CD4-positive, alpha-beta T cell treated with Interleukin-17A for 1 hour (primary cell): Measurements from ENCODE around the gene SLC15A3.

Experiments used
- DNase-seq: peaks from one replicate; pipeline ENCODE4 v3.0.0-alpha.2; 2020

The SLC15A3 gene

GRCh38 chr11:60944490-60945294 is 7.3 kb downstream of the SLC15A3 start:
- DNase-seq: peak; percentile 14

DNA sequence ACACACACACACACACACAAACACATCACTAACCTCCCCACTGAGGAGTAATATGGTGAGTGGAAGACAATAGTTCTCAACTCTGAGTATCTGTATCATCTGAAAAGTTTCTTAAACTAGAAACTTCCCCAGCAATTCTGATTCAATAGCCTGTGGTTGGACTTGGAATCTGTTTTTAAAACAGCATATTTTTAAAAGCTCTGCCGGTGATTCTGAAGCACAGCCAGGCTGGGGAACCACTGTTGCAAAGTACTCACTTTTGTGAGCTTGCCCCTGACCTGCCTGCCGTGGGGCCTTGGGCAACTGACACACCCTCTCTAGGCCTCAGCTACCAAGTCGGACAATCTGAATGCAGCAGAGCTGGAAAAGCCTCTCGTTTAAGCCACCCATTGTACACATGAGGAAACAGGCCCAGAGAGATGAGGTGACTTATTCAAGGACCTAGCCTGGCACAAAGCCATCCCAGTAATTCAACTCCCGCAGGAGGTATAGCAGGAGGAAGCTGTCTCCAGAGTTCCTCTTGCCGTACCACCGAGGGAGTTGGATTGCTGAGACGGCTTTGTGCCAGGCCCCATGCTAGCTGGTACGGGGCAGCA is 8.9 kb downstream of the SLC15A3 start:
- no peak for DNase-seq

DNA sequence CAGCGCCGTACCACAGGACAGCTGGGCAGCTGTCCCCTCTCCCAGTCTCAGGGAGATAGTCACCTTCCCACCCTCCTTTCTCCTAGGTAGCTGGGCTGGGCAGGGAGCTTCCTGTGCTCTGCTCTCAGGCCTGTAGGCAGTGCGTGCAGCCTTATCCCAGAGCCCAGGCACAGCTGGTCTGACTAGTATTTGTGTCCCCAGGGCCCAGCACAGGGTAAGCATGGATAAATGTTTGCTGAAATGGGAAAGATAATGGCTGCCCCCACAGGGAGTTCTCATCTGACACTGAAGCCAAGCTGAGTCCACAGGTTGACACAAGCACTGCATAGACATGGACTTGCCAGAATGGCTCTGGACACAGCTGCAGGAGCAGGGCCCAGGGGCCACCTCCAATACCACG is 9.8 kb downstream of the SLC15A3 start:
- no peak for DNase-seq

- DNase-seq: no peak
Observed at GRCh38 chr11:60941371-60942119, 10.4 kb downstream of the SLC15A3 start.

DNA sequence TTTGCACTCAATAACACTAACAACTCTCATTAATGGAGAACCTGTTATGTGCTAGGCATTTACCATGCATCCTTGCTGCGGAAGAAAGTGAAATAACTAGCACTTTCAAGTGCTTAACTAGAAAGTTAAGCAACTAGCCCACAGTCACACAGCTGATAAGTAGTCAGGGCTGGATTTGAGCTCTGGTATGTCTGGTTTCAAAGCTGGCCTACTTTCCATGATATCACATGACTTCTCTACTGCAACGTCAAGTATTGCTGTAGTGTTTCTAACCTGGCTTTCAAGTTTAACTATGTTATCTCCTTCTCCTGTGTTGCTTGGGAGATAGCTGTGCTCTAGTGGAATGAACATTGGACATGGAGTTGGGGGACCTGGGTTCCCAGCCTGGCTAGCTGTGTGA is 12.1 kb downstream of the SLC15A3 start:
- no peak for DNase-seq

GRCh38 chr11:60939301-60939700 is 12.7 kb downstream of the SLC15A3 start:
- no peak for DNase-seq

GRCh38 chr11:60938500-60938899 is 13.5 kb downstream of the SLC15A3 start:
- no peak for DNase-seq

GRCh38 chr11:60937811-60938210 is 14.2 kb downstream of the SLC15A3 start:
- DNase-seq: no peak

DNA sequence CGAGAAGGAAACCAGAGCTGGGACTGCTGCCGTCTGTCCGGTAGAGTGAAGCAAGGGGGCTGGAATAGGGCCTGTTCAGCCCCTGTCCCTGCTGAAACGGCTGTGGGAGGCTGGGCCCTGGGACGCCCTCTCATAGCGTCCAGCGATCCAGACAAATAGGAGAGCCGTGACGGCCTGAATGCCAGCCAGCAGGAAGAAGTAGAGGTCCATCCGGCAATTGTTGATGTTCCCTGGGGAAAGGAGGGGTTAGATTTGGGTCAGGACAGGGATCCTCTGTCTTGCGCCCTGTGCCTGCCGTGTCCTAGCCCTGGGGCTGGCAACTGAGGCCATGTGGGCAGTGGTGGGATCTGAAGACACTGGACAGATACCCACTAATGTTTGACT is 14.8 kb downstream of the SLC15A3 start:
- no peak for DNase-seq

- no peak for DNase-seq
Observed at GRCh38 chr11:60936467-60937143, 15.4 kb downstream of the SLC15A3 start.

- DNase-seq: no peak
Observed at GRCh38 chr11:60935676-60936442, 16.1 kb downstream of the SLC15A3 start.

DNA sequence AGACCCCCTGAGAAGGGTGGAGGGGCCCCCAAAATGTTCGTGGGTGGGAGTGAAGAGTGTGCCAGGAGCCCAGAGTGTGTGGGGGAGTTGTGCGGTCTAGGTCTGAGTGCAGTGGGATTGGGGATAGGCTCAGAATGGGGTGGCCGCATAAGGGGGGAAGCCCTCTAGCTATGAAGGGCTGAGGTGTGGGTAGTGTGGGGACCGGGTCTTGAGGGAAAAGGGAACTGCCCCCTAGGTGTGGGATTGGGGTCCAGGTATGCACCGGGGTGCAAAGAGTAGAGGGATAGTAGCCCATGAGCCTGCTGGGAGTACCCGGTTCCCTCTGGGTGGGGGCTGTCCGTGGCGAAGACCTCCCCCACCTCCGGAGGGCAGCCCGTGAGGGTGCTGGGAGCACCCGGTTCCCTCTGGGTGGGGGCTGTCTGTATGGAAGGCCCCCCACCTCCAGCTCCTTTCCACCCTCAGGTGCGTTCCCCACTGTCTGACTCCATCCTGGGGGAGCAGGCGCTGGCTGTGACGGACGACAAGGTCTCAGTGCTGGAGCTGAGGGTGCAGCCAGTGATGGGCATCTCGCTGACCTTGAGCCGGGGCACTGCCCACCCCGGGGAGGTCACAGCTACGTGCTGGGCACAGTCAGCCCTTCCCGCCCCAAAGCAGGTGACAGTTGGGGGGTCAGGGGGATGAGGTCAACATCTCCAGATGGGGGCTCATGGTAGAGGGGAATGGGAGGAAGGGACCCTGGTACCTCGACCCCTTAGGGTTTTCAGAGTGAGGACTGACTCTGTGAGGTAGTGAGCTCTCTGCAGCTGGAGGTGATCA is 17.0 kb downstream of the SLC15A3 start:
- no peak for DNase-seq

DNA sequence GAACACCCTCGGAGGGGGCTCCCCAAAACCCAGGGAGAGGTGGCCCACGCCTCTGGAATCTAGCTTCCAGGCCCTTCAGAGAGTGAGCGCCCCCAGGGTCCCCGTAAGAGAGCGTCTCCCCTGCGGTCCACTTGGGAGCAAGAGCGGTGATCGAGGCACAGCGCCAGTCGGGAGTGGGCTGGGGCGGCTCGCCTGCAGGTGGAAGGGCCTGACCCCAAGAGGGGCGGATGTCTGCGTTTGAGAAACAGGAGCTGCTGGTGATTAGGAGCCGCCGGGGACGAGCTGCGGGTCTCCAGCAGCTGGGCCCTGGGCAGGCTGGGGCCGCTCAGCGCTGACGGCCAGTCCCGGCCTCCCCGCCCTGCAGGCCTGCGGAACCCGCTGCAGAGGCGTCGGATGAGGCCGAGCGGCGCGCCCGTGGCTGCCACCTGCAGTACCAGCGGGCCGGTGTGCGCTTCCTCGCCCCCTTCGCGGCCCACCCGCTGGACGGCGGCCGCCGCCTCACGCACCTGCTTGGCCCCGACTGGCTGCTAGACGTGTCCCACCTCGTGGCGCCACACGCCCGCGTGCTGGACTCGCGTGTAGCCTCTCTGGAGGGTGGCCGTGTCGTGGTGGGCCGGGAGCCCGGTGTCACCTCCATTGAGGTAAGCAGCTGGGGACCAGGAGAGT is 17.7 kb downstream of the SLC15A3 start:
- DNase-seq: no peak

DNA sequence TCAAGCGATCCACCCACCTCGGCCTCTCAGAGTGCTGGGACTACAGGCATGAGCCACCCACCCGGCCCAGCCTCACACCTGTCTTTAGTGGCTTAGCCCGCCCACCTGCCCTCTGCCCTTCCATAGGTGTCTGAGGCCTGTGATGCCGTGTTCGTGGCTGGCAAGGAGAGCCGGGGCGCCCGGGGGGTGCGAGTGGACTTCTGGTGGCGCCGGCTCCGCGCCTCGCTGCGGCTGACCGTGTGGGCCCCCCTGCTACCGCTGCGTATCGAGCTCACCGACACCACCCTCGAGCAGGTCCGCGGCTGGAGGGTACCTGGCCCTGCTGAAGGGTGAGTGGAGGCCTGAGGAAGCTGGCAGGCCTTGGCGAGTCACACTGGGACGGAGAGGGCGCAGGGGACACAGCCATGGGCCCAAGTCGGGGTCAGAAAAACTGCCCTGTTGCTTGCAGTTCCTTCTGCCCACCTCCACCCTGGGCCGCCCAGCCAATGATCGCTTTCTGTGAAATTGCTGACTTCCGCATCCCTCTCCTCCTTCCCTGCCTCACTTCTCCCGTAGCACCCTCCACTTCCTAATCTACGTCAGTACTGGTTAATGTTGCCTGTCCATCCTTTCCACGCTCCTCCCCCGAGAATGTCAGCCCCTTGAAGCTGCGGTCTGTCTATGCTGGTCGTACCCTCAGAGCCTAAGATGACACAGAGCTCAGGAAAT is 18.4 kb downstream of the SLC15A3 start:
- no peak for DNase-seq

DNA sequence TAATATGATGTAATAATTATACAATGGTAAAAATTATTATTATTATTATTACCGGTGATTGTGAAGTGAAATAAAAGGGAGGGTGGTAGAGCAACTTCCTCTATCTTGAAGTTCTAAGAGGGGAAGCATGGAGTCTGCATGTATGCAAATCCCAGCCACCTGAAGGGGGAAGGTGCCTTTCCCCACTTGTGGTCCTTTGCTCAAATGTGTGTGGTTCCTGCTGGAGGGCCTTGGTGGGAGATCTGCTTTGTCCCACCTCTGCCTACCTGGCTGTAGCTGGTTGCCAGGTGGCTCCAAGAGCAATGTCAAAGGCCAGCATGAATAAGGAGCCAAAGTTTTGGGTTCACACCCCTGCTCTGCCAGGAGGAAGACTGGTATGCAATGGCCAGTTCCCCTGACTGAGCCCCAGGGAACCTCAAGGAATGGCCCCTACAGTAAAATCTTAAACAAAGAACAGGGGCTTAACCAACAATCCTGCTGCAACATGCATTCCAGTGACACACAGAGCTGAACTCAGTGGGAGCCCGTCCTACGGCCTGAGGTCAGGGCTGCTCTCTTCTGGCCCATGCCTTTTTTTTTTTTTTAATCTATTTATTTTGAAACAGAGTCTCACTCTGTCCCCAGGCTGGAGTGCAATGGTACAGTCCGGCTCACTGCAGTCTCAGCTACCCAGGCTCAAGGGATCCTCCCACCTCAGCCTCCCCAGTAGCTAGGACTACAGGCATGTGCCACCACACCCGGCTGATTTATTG is 19.2 kb downstream of the SLC15A3 start:
- no peak for DNase-seq

- no peak for DNase-seq
Observed at GRCh38 chr11:60931917-60932316, 20.1 kb downstream of the SLC15A3 start.

GRCh38 chr11:60930394-60930793 is 21.6 kb downstream of the SLC15A3 start:
- DNase-seq: no peak

DNA sequence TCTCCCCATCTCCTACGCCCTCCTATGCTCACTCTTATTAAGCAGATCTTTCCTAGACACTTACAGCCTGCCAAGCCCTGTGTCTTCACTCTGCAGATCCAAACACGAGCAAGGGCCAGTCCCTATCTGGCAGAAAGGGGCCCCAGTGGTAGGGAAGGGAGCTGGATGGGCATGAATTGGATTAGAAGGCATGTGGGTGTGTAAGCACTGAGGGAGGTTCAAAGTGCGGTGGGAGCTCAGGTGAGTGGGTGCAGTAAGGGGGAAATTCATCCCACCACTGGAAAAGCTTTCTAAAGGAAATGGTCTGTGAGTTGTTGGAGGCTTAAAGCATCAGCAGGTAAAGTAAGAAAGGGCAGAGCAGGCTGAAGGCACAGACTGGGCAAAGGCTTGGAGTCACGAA is 22.2 kb downstream of the SLC15A3 start:
- no peak for DNase-seq

GRCh38 chr11:60928563-60929001 is 23.4 kb downstream of the SLC15A3 start:
- DNase-seq: no peak

DNA sequence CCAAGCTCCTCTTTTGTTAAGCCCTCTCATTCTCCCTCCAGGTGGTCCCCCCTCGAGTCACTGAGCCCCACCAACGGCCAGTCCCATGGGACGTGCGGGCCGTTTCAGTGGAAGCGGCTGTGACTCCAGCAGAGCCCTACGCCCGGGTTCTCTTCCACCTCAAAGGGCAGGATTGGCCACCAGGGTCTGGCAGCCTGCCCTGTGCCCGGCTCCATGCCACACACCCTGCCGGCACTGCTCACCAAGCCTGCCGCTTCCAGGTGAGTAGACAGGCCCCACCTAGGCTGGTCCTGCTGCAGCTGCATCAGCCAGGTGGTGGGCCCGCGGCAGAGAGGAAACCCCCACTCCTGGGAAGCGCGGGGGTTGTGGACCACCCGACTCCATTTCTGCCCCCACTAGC is 24.4 kb downstream of the SLC15A3 start:
- no peak for DNase-seq
